Neuronal stem cell (in vitro differentiated cells): ENCODE results near the gene INTS14. TPM values are rescaled to one million over a fixed set of nuclear protein-coding genes. Genes with fewer than 3 reads are reported as not detected.

Experiments used
- DNase-seq: peaks from one replicate; pipeline ENCODE4 v3.0.0-alpha.2; 2013; ENCODE audit warnings: low spot score
- H2AFZ ChIP-seq: one replicate; pipeline ENCODE4 v1.6.1; 2013; ENCODE audit warnings: mild to moderate bottlenecking, low read length, inconsistent platforms
- H2AK5ac ChIP-seq: 2 replicates; pipeline ENCODE4 v1.6.1; 2013; ENCODE audit warnings: low read depth, mild to moderate bottlenecking, inconsistent platforms, low read length, moderate library complexity, mixed read lengths
- H2BK120ac ChIP-seq: 2 replicates; pipeline ENCODE4 v1.6.1; 2013; ENCODE audit warnings: low read depth, mild to moderate bottlenecking, inconsistent platforms, low read length, moderate library complexity, mixed read lengths
- H2BK12ac ChIP-seq: one replicate; pipeline ENCODE4 v1.6.1; 2013; ENCODE audit warnings: low read length, inconsistent platforms
- H2BK15ac ChIP-seq: 2 replicates; pipeline ENCODE4 v1.6.1; 2013; ENCODE audit warnings: mild to moderate bottlenecking, low read length, inconsistent platforms, mixed read lengths
- H2BK5ac ChIP-seq: one replicate; pipeline ENCODE4 v1.6.1; 2013; ENCODE audit warnings: inconsistent platforms, mild to moderate bottlenecking, low read length, moderate library complexity
- H3K14ac ChIP-seq: one replicate; pipeline ENCODE4 v1.6.1; 2013; ENCODE audit warnings: low read length, inconsistent platforms
- H3K18ac ChIP-seq: 2 replicates; pipeline ENCODE4 v1.6.1; 2013; ENCODE audit warnings: low read length, inconsistent platforms
- H3K23ac ChIP-seq: 2 replicates; pipeline ENCODE4 v1.6.1; 2013; ENCODE audit warnings: low read depth, mild to moderate bottlenecking, mixed read lengths, low read length, inconsistent platforms; ENCODE audit not compliant: poor library complexity
- H3K27ac ChIP-seq: replicated peaks from 3 replicates; pipeline ENCODE4 v1.5.1; 2013; ENCODE audit warnings: low read length, inconsistent platforms
- H3K27me3 ChIP-seq, 3 experiments: 2 replicates each; pipeline ENCODE4 v1.6.1; 2013; ENCODE audit warnings: low read length in 3 of 3, mild to moderate bottlenecking in 2 of 3, inconsistent platforms in 1 of 3, low read depth in 1 of 3, mixed read lengths in 1 of 3, moderate library complexity in 1 of 3; ENCODE audit not compliant: control insufficient read depth in 3 of 3, insufficient read depth in 3 of 3
- H3K36me3 ChIP-seq, 2 donors: replicated peaks in 1 of 2; 2 replicates each; pipeline ENCODE4 v1.6.1; 2013; ENCODE audit warnings: low read length in 2 of 2; ENCODE audit not compliant: control insufficient read depth in 2 of 2, insufficient read depth in 2 of 2
- H3K4ac ChIP-seq: 2 replicates; pipeline ENCODE4 v1.6.1; 2013; ENCODE audit warnings: inconsistent platforms, mild to moderate bottlenecking, low read length, moderate library complexity
- H3K4me1 ChIP-seq, 2 donors: 1 replicate in 1 of 2; 2 replicates in 1 of 2; pipeline ENCODE4 v1.6.1; 2013; ENCODE audit warnings: low read length in 2 of 2, low read depth in 1 of 2; ENCODE audit not compliant: control insufficient read depth in 2 of 2, insufficient read depth in 1 of 2
- H3K4me2 ChIP-seq: one replicate; pipeline ENCODE4 v1.6.1; 2013; ENCODE audit warnings: mild to moderate bottlenecking, low read length, inconsistent platforms; ENCODE audit not compliant: insufficient read depth, poor library complexity, severe bottlenecking
- H3K4me3 ChIP-seq, 2 donors: 2 replicates each; pipeline ENCODE4 v1.5.1; 2013; ENCODE audit warnings: low read length in 2 of 2, mild to moderate bottlenecking in 2 of 2, inconsistent platforms in 1 of 2, moderate library complexity in 1 of 2
- H3K79me1 ChIP-seq: one replicate; pipeline ENCODE4 v1.6.1; 2013; ENCODE audit warnings: low read depth, mild to moderate bottlenecking, inconsistent platforms, low read length, moderate library complexity
- H3K9ac ChIP-seq: one replicate; pipeline ENCODE4 v1.6.1; 2013; ENCODE audit warnings: mild to moderate bottlenecking, low read depth, low read length, inconsistent platforms; ENCODE audit not compliant: poor library complexity
- H3K9me3 ChIP-seq, 2 donors: replicated peaks in 1 of 2; 2 replicates each; pipeline versions ENCODE3 to v1.6.1; 2013; ENCODE audit warnings: low read length in 2 of 2, mild to moderate bottlenecking in 2 of 2, inconsistent platforms in 1 of 2, low read depth in 1 of 2, mixed read lengths in 1 of 2, moderate library complexity in 1 of 2; ENCODE audit not compliant: control insufficient read depth in 2 of 2, insufficient read depth in 1 of 2
- H4K8ac ChIP-seq: one replicate; pipeline ENCODE4 v1.6.1; 2013; ENCODE audit warnings: low read depth, mild to moderate bottlenecking, inconsistent platforms, low read length, moderate library complexity
- H4K91ac ChIP-seq: one replicate; pipeline ENCODE4 v1.6.1; 2013; ENCODE audit warnings: low read length, low read depth, mild to moderate bottlenecking, inconsistent platforms; ENCODE audit not compliant: poor library complexity
- WGBS, 2 donors: extraction: QIAGEN DNeasy Blood & Tissue Kit; methylation state at CpG; one replicate each; pipeline ENCODE4 v1.1.7; 2013; ENCODE audit warnings: missing lambda C conversion rate in 2 of 2, mixed read lengths in 1 of 2; ENCODE audit not compliant: insufficient read length in 2 of 2, insufficient replicate concordance in 1 of 2; ENCODE audit errors: extremely low coverage in 2 of 2; 5-methylcytosine and 5-hydroxymethylcytosine counted together
- polyA plus RNA-seq, 2 experiments: library from polyadenylated mRNA; stranded (reverse); fragments of 200-250 nt; gene quantifications; one replicate each; pipeline ENCODE4 v1.2.3, GENCODE V29; 2013

The INTS14 gene
- 34.5 TPM for polyA plus RNA-seq (2013, experiment 1 of 2)
- 33.6 TPM for polyA plus RNA-seq (2013, experiment 2 of 2)

DNA sequence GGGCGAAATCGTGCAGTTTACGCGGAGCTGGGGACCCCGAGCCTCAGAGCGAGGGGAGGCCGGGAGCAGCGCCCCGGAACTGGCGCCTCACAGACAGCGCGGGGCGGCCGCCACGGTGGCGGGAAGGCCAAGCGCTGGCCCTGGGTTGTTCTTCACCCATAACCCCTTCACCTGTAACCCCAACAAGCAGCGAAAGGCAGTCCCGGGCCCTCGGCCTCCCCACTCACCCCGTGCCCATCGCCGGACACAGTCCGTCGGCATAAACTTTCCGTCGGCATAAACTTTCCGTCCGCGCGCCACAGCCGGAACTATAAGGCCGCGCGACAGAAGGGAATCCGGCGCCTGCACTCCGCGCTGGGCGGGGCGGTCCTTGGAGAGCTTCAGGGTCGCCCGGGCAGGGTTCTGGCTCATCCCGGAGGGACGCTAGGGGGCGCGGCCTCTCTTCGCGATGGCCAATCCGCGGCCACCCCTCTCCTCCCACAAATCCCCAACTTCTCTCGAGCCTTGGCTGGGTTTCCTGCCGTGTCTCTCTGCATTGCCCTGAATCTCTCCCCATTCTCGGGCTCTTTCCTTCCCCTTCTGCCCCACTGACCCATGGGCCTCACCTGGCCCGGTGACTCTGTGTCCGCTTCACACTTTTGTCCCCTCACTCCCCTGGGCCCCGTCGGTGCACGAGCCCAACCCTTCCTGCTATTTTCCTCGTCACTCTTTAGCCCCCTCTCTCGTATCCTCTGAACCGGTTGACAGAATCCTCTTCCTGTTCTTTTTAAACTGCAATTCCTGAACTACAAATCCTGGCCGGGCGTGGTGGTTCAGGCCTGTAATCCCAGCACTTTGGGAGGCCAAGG lies at the start of gene INTS14:
TSS of gene INTS14 (minus strand) at position 261 of the 848 bp plus-strand sequence. CDS start 3,751 bp downstream, outside the sequence.
- no peak within 1 kb of the TSS for H4K91ac ChIP-seq
- peak within 1 kb of the TSS; percentile 58 for H3K4me2 ChIP-seq
- H4K8ac ChIP-seq, result peak within 1 kb of the TSS; percentile 92
- H3K14ac ChIP-seq, result no peak within 1 kb of the TSS
- H3K4me1 ChIP-seq, result peaks cover 8 to 14% of the 10 kb centered on the region in 2 donors
- no peak within 1 kb of the TSS for H2BK15ac ChIP-seq
- H3K9ac ChIP-seq, result peak within 1 kb of the TSS; percentile 92
- peak within 1 kb of the TSS; percentile 96 for H2BK5ac ChIP-seq
- WGBS, 2 donors, result no CpG with 5 or more reads among the region's 64 CpGs
- H3K18ac ChIP-seq, result peak within 1 kb of the TSS; percentile 98
- DNase-seq, result peak; percentile 94
- H3K79me1 ChIP-seq, result peaks cover 1% of the 10 kb centered on the region
- no peak within 1 kb of the TSS for H2AK5ac ChIP-seq
- no peaks in the 10 kb centered on the region for H3K9me3 ChIP-seq
- peak within 1 kb of the TSS; percentile 89 for H3K27ac ChIP-seq
- no peak within 1 kb of the TSS for H2BK12ac ChIP-seq
- H3K4ac ChIP-seq, result no peak within 1 kb of the TSS
- peaks cover 2 to 16% of the 10 kb centered on the region in 2 donors for H3K36me3 ChIP-seq
- no peak within 1 kb of the TSS for H2BK120ac ChIP-seq
- peak within 1 kb of the TSS; percentile 65 to 95 for H3K4me3 ChIP-seq
- H3K23ac ChIP-seq, result peak within 1 kb of the TSS; percentile 78
- peak within 1 kb of the TSS; percentile 92 for H2AFZ ChIP-seq
- no peaks in the 10 kb centered on the region for H3K27me3 ChIP-seq

DNA sequence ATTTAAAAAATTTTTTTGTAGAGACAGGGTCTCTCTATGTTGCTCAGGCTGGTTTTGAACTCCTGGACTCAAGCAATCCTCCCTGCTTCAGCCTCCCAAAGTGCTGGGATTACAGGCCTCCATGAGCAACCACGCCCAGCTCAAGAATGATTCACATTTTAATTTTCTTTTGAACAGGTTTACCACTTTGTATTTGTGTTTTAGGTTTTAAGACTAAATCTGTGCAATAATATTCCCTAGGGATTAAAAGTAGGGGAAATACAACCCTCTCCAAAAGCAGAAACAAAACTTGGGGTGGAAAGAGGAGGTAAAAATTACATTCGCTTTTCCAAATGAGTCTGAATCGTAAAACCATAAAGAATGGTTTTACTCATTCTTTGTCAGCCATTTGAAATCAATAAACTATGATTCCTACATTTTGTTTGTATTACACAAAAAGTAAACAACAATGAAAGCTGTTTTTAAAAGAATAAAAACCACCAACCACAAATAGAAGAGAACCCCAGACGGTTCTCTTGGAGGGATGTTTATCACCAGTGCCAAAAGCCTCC lies 48.6 kb upstream of the INTS14 start:
- Histone ChIP-seq H2AFZ (no peak overlapping the region), H3K9me3 (no peaks in the 10 kb centered on the region), H2BK5ac (no peak overlapping the region), H3K36me3 (peaks cover 0 to 13% of the 10 kb centered on the region in 2 donors), H4K91ac (no peak overlapping the region), H3K79me1 (no peaks in the 10 kb centered on the region), H3K9ac (no peak overlapping the region), H2BK15ac (no peak overlapping the region), H3K4me3 (no peak overlapping the region), H2BK12ac (no peak overlapping the region), H3K4me1 (no peaks in the 10 kb centered on the region), H3K27ac (no peak overlapping the region), H2AK5ac (no peak overlapping the region), H3K14ac (no peak overlapping the region), H3K27me3 (no peaks in the 10 kb centered on the region), H3K4ac (no peak overlapping the region), H3K18ac (no peak overlapping the region), H3K23ac (no peak overlapping the region), H4K8ac (no peak overlapping the region), H3K4me2 (no peak overlapping the region), H2BK120ac (no peak overlapping the region)
- no peak for DNase-seq
- WGBS, 2 donors, result no CpG with 5 or more reads among the region's 4 CpGs

DNA sequence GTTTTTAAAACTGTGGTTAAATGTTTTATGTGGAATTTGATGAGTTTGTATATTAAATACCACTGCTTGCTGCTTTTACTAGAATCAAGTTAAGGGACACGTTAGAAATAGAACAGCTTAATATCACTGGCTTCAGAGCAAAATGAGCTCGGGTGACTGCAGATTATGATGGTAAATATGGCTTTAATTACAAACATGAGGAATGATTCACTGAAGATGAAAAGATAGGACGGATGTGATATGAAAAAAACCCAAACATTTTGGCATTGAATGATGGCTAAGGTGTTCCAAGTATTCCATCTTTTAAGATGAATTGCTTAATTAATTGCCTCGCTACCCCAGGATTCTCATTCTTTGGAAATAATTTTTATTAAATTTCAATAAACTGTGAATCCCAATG lies 44.5 kb upstream of the INTS14 start:
- Histone ChIP-seq H2AFZ (no peak overlapping the region), H3K4me3 (no peak overlapping the region), H3K27ac (no peak overlapping the region), H3K4ac (no peak overlapping the region), H3K23ac (no peak overlapping the region), H2BK12ac (no peak overlapping the region), H2BK120ac (no peak overlapping the region), H2BK5ac (no peak overlapping the region), H3K4me2 (no peak overlapping the region), H3K27me3 (no peaks in the 10 kb centered on the region), H3K4me1 (peaks cover 0 to 3% of the 10 kb centered on the region in 2 donors), H3K18ac (no peak overlapping the region), H4K91ac (no peak overlapping the region), H3K36me3 (peaks cover 0 to 19% of the 10 kb centered on the region in 2 donors), H4K8ac (no peak overlapping the region), H3K9ac (no peak overlapping the region), H2AK5ac (no peak overlapping the region), H3K79me1 (no peaks in the 10 kb centered on the region), H2BK15ac (no peak overlapping the region), H3K14ac (no peak overlapping the region), H3K9me3 (no peaks in the 10 kb centered on the region)
- DNase-seq, result no peak
- WGBS, 2 donors, result no CpG with 5 or more reads among the region's 4 CpGs

DNA sequence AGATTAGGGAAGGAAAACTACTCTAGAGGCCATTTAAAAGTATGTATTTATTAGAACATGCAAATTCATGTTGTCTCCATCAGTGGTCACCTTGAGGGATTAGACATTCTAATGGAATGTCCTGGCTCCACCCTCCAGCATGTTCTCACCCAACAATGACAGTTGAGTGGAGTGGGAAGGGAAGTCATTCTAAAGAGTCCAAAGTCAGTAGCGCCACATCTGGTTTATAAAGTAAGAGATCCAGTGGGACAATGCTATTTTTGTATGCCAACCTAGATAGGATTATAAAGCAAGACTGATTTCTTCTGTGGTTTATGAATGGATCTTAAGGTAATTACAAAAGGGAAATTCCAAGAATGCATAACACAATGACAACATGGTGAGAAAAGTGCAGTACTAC lies 44.1 kb upstream of the INTS14 start:
- H3K79me1 ChIP-seq, result no peaks in the 10 kb centered on the region
- no peak overlapping the region for H2BK120ac ChIP-seq
- H2AFZ ChIP-seq, result no peak overlapping the region
- no peak for DNase-seq
- H2BK12ac ChIP-seq, result no peak overlapping the region
- H3K27me3 ChIP-seq, result no peaks in the 10 kb centered on the region
- H3K4ac ChIP-seq, result no peak overlapping the region
- no peak overlapping the region for H3K4me3 ChIP-seq
- peaks cover 0 to 3% of the 10 kb centered on the region in 2 donors for H3K4me1 ChIP-seq
- H2BK5ac ChIP-seq, result no peak overlapping the region
- H2AK5ac ChIP-seq, result no peak overlapping the region
- H3K23ac ChIP-seq, result no peak overlapping the region
- peaks cover 0 to 15% of the 10 kb centered on the region in 2 donors for H3K36me3 ChIP-seq
- no peak overlapping the region for H4K8ac ChIP-seq
- no peak overlapping the region for H3K27ac ChIP-seq
- H3K9ac ChIP-seq, result no peak overlapping the region
- WGBS, 2 donors, result no CpG with 5 or more reads among the region's 1 CpG
- no peak overlapping the region for H2BK15ac ChIP-seq
- H3K4me2 ChIP-seq, result no peak overlapping the region
- no peaks in the 10 kb centered on the region for H3K9me3 ChIP-seq
- no peak overlapping the region for H3K18ac ChIP-seq
- no peak overlapping the region for H3K14ac ChIP-seq
- no peak overlapping the region for H4K91ac ChIP-seq
